Caco-2 (cell line): Measurements from ENCODE around the gene FHIT. TPM values are rescaled to one million over a fixed set of nuclear protein-coding genes. Genes with fewer than 3 reads are reported as not detected.

ENCODE experiments used
- BruUV-seq: library from RNA; stranded (reverse); fragments of 400-500 nt; replicated peaks from 2 replicates; lab custom pipeline; 2021; lab: Mats Ljungman, UMichigan
- CTCF ChIA-PET: fragments of 300-600 bp; sonication (Branson Sonifier 250); formaldehyde crosslinking; loops from one replicate; lab custom pipeline; 2022; ENCODE audit warnings: antibody characterized with exemption; lab: Charles Lee
- POLR2A ChIA-PET: fragments of 300-600 bp; sonication (Branson Sonifier 250); formaldehyde crosslinking; loops from one replicate; lab custom pipeline; 2022; ENCODE audit warnings: antibody characterized with exemption; lab: Charles Lee
- DNase-seq, 2 experiments: peaks; one replicate each; pipeline versions ENCODE4 v3.0.0 to v3.0.0-alpha.2; 2020 to 2022
- H3K27me3 ChIP-seq: replicated peaks from 2 replicates; pipeline ENCODE4 v1.6.0; 2011; ENCODE audit warnings: low read length; ENCODE audit not compliant: control insufficient read depth, insufficient read depth
- H3K36me3 ChIP-seq: 2 replicates; pipeline ENCODE4 v1.5.1; 2011; ENCODE audit warnings: low read length; ENCODE audit not compliant: control insufficient read depth, insufficient read depth
- H3K4me1 ChIP-seq: fragments of 250-450 bp; sonication (Bioruptor Pico); 2 replicates; pipeline ENCODE4 v1.5.1; 2020; ENCODE audit warnings: mild to moderate bottlenecking
- H3K4me3 ChIP-seq: 2 replicates; pipeline ENCODE4 v1.5.1; 2011; ENCODE audit warnings: low read depth, mild to moderate bottlenecking, control low read depth, low read length
- H3K9me3 ChIP-seq: fragments of 250-450 bp; sonication (Bioruptor Pico); 2 replicates; pipeline ENCODE4 v1.5.1; 2020; ENCODE audit warnings: mild to moderate bottlenecking, moderate library complexity
- H3K27ac Mint-ChIP-seq: one replicate; pipeline ENCODE4 v1.8.0; 2022; ENCODE audit warnings: mixed read lengths; ENCODE audit not compliant: unreplicated experiment
- H3K27me3 Mint-ChIP-seq: one replicate; pipeline ENCODE4 v1.8.0; 2022; ENCODE audit warnings: mixed read lengths; ENCODE audit not compliant: insufficient read depth, unreplicated experiment
- H3K36me3 Mint-ChIP-seq: one replicate; pipeline ENCODE4 v1.8.0; 2022; ENCODE audit warnings: mild to moderate bottlenecking, mixed read lengths; ENCODE audit not compliant: insufficient read depth, unreplicated experiment
- H3K4me1 Mint-ChIP-seq: one replicate; pipeline ENCODE4 v1.8.0; 2022; ENCODE audit warnings: low read depth, mixed read lengths; ENCODE audit not compliant: unreplicated experiment
- H3K4me3 Mint-ChIP-seq: one replicate; pipeline ENCODE4 v1.8.0; 2022; ENCODE audit warnings: mild to moderate bottlenecking, moderate library complexity, mixed read lengths; ENCODE audit not compliant: unreplicated experiment
- H3K9me3 Mint-ChIP-seq: one replicate; pipeline ENCODE4 v1.8.0; 2022; ENCODE audit warnings: mixed read lengths; ENCODE audit not compliant: unreplicated experiment
- CTCF ChIP-seq, 2 experiments: fragments of 200-600 bp in 1 of 2; IDR thresholded peaks; 1 replicate in 1 of 2; 2 replicates in 1 of 2; pipeline versions ENCODE4 v1.5.1 to v1.8.0; 2011 to 2022; ENCODE audit warnings: antibody characterized with exemption in 1 of 2, control low read depth in 1 of 2, inconsistent platforms in 1 of 2, low read depth in 1 of 2, low read length in 1 of 2, mild to moderate bottlenecking in 1 of 2, moderate library complexity in 1 of 2; ENCODE audit not compliant: insufficient read depth in 1 of 2, severe bottlenecking in 1 of 2, unreplicated experiment in 1 of 2
- intact Hi-C: fragments of 100-400 bp; cut with micrococcal nuclease; formaldehyde crosslinking; loops from one replicate; pipeline ENCODE4 v1.10.0; 2022; ENCODE audit not compliant: unreplicated experiment
- total RNA-seq: library from RNA; stranded (reverse); gene quantifications from 2 replicates; pipeline ENCODE4 v1.2.3, GENCODE V29; 2022

The FHIT gene
- total RNA-seq, 1 experiment from 2014 or later, result 8.3 TPM

- intact Hi-C loops, result loop anchor here (10.0 kb wide), 1 partner anchor 394 kb away; no protein-coding TSS in a partner anchor
- POLR2A ChIA-PET, result no interaction called here
- Mint-ChIP-seq H3K27me3 (no peaks in the 10 kb centered on the region), H3K36me3 (no peaks in the 10 kb centered on the region), H3K4me1 (peaks cover 19% of the 10 kb centered on the region), H3K9me3 (no peaks in the 10 kb centered on the region), H3K27ac (no peak overlapping the region), H3K4me3 (no peak overlapping the region)
- Histone ChIP-seq H3K4me1 (peaks cover 11% of the 10 kb centered on the region), H3K36me3 (no peaks in the 10 kb centered on the region), H3K9me3 (no peaks in the 10 kb centered on the region), H3K27me3 (no peaks in the 10 kb centered on the region), H3K4me3 (no peak overlapping the region)
- CTCF ChIA-PET, result no interaction called here
- no peak for DNase-seq
- TF ChIP-seq CTCF (IDR thresholded peaks at IDR 0.05; ENCODE audit: insufficient read depth in 1 of 2, low read depth in 1 of 2, low read length in 1 of 2, severe bottlenecking in 1 of 2, unreplicated experiment in 1 of 2), result no peak
- no TSS peak for BruUV-seq
Observed at GRCh38 chr3:60578936-60579335, 672.3 kb downstream of the FHIT start.

DNA sequence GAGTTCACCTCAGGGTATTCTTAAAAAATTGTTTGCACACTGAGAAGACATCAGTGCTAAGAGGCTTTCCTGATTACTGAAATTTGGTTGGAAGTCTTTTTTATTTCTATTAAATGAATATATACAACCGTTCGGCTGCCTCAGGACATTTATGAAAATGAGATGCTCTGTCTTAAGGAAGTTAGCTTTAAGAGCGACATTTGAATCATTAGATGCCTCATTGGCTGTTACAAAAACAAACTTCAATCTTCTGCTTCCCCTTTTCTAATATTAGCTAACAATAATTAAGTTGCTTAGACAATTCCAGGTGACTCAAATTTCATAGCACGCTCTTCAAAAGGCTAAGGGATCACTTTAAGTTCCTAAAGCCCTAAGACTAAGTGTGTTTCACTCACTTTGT is 673.7 kb downstream of the FHIT start:
- Mint-ChIP-seq H3K27ac (no peak overlapping the region), H3K4me1 (peaks cover 16% of the 10 kb centered on the region), H3K36me3 (no peaks in the 10 kb centered on the region), H3K4me3 (no peak overlapping the region), H3K27me3 (no peaks in the 10 kb centered on the region), H3K9me3 (no peaks in the 10 kb centered on the region)
- no peaks in the 10 kb centered on the region for H3K27me3 ChIP-seq
- intact Hi-C loops, result loop anchor here (10.0 kb wide), 1 partner anchor 393 kb away; no protein-coding TSS in a partner anchor
- no peak for TF ChIP-seq CTCF (IDR thresholded peaks at IDR 0.05; ENCODE audit: insufficient read depth in 1 of 2, low read depth in 1 of 2, low read length in 1 of 2, severe bottlenecking in 1 of 2, unreplicated experiment in 1 of 2)
- ChIA-PET CTCF (no interaction called here), POLR2A (no interaction called here)
- peaks cover 10% of the 10 kb centered on the region for H3K4me1 ChIP-seq
- no peak overlapping the region for H3K4me3 ChIP-seq
- no peaks in the 10 kb centered on the region for H3K36me3 ChIP-seq
- no peak for DNase-seq
- H3K9me3 ChIP-seq, result no peaks in the 10 kb centered on the region
- BruUV-seq, result no TSS peak

DNA sequence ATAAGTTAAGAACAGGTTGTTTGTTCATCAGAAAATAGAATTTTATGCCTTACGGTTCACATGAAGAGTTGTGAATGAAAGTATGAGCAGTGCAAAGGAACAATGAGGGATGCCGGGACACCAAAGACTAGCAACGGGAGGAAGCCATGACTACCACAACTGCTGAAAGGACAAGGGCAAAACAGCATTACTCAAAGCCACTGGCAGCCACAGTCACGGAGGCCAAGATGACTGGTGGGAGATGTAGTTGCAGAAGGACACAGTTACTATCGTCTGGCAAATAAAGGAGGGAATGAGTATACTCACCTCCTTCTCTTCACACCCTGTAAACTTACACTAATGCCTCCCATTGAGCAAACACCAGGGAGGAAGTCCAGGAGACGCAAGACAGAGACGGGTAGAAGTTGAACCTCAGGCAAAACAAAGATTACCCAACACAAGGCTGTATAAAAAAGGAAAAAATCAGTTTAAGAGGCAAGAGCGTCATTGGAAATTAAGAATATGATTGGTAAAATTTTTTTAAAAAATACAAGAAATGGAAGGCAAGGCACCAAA is 675.5 kb downstream of the FHIT start:
- CTCF ChIA-PET, result no interaction called here
- no TSS peak for BruUV-seq
- no peaks in the 10 kb centered on the region for H3K36me3 Mint-ChIP-seq
- no peak overlapping the region for H3K4me3 Mint-ChIP-seq
- H3K9me3 Mint-ChIP-seq, result no peaks in the 10 kb centered on the region
- DNase-seq, result no peak
- H3K4me1 Mint-ChIP-seq, result peaks cover 10% of the 10 kb centered on the region
- H3K4me1 ChIP-seq, result peaks cover 8% of the 10 kb centered on the region
- no peak overlapping the region for H3K27ac Mint-ChIP-seq
- no peaks in the 10 kb centered on the region for H3K27me3 ChIP-seq
- no peaks in the 10 kb centered on the region for H3K9me3 ChIP-seq
- no peak overlapping the region for H3K4me3 ChIP-seq
- no peak for TF ChIP-seq CTCF (IDR thresholded peaks at IDR 0.05; ENCODE audit: insufficient read depth in 1 of 2, low read depth in 1 of 2, low read length in 1 of 2, severe bottlenecking in 1 of 2, unreplicated experiment in 1 of 2)
- no peaks in the 10 kb centered on the region for H3K36me3 ChIP-seq
- no peaks in the 10 kb centered on the region for H3K27me3 Mint-ChIP-seq
- POLR2A ChIA-PET, result no interaction called here
- intact Hi-C loops, result loop anchor here (10.0 kb wide), 1 partner anchor 391 kb away; no protein-coding TSS in a partner anchor
